Subcutaneous abdominal adipose tissue (tissue), 5 donors: ENCODE data around the gene MDH2.
"Not testable (repeated sequence)": the region's sequence is repeated elsewhere in the genome, so short reads cannot be mapped to it uniquely, and the experiment has no call there.

Source experiments
- H3K27ac ChIP-seq: one replicate; pipeline ENCODE4 v1.7.0; 2013; ENCODE audit warnings: low read depth, mild to moderate bottlenecking, inconsistent platforms, low read length, moderate library complexity
- H3K27me3 ChIP-seq, 5 donors: one replicate each; pipeline ENCODE4 v1.7.0; 2013; ENCODE audit warnings: low read length in 5 of 5, inconsistent platforms in 1 of 5; ENCODE audit not compliant: control insufficient read depth in 5 of 5, insufficient read depth in 4 of 5
- H3K36me3 ChIP-seq, 5 donors: one replicate each; pipeline ENCODE4 v1.7.0; 2013; ENCODE audit warnings: low read length in 5 of 5; ENCODE audit not compliant: control insufficient read depth in 5 of 5, insufficient read depth in 5 of 5
- H3K4me1 ChIP-seq, 5 donors: one replicate each; pipeline ENCODE4 v1.7.0; 2013; ENCODE audit warnings: low read length in 5 of 5, mild to moderate bottlenecking in 3 of 5, moderate library complexity in 1 of 5; ENCODE audit not compliant: control insufficient read depth in 5 of 5, insufficient read depth in 5 of 5
- H3K4me3 ChIP-seq, 5 donors: one replicate each; pipeline ENCODE4 v1.7.0; 2013; ENCODE audit warnings: low read length in 5 of 5, low read depth in 1 of 5
- H3K9ac ChIP-seq, 5 donors: one replicate each; pipeline ENCODE4 v1.7.0; 2013; ENCODE audit warnings: low read length in 5 of 5, mild to moderate bottlenecking in 4 of 5, moderate library complexity in 3 of 5
- H3K9me3 ChIP-seq, 5 donors: one replicate each; pipeline ENCODE4 v1.7.0; 2013; ENCODE audit warnings: low read length in 5 of 5; ENCODE audit not compliant: control insufficient read depth in 5 of 5
- donor health status: healthy.
- donor health status: healthy.
- donor health status: healthy.
- donor health status: healthy.
- donor health status: healthy.

Gene MDH2

DNA sequence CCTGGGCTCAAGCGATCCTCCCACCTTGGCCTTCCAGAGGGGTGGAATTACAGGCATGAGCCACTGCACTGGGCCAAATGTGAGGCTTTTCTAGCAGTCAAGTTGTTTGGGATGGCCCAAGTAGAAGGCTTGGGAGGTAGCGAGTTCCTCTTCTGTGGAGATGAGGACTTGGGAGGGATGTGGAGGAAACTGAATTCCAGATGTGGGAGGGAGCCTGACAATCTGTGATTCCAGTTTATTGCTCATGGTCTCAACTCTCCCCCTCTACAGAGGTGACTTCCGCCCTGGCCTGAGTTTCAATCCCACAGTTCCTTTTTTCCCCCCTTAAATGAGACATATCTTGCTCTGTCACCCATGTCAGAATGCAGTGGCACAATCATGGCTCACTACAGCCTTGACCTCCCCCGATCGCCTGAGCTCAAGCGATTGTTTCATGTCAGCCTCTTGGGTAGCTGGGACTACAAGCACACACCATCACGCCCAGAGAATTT lies 3.5 kb upstream of the MDH2 start:
- Histone ChIP-seq H3K9me3 (no peaks in the 10 kb centered on the region), H3K27ac (no peak overlapping the region), H3K4me3 (no peak overlapping the region), H3K27me3 (no peaks in the 10 kb centered on the region), H3K9ac (peak overlapping the region in 1 of 5 donors; percentile 23), H3K4me1 (peaks cover 1 to 32% (median 20%) of the 10 kb centered on the region in 5 donors), H3K36me3 (peaks cover 0 to 11% (median 3%) of the 10 kb centered on the region in 5 donors)

GRCh38 chr7:76047305-76047810 lies 548 bp upstream of the MDH2 start:
- H3K4me3 ChIP-seq = peak overlapping the region; percentile 81 to 100 (median 98)
- H3K36me3 ChIP-seq = peaks cover 3 to 9% (median 5%) of the 10 kb centered on the region in 5 donors
- H3K9ac ChIP-seq = peak overlapping the region; percentile 85 to 99 (median 94)
- H3K27me3 ChIP-seq = no peaks in the 10 kb centered on the region
- H3K4me1 ChIP-seq = peaks cover 1 to 34% (median 20%) of the 10 kb centered on the region in 5 donors
- H3K9me3 ChIP-seq = no peaks in the 10 kb centered on the region
- H3K27ac ChIP-seq = peak overlapping the region; percentile 88

GRCh38 chr7:76048668-76048988 lies 722 bp downstream of the MDH2 start:
- Histone ChIP-seq H3K4me3 (peak overlapping the region; percentile 81 to 99 (median 96)), H3K27me3 (no peaks in the 10 kb centered on the region), H3K36me3 (peaks cover 3 to 13% (median 8%) of the 10 kb centered on the region in 5 donors), H3K27ac (peak overlapping the region; percentile 88), H3K9me3 (no peaks in the 10 kb centered on the region), H3K4me1 (peaks cover 1 to 34% (median 20%) of the 10 kb centered on the region in 5 donors), H3K9ac (peak overlapping the region; percentile 68 to 99 (median 94))

GRCh38 chr7:76049295-76049694 lies 1.4 kb downstream of the MDH2 start:
- Histone ChIP-seq H3K27ac (no peak overlapping the region), H3K9ac (peak overlapping the region in 1 of 5 donors; percentile 99), H3K36me3 (peaks cover 3 to 18% (median 14%) of the 10 kb centered on the region in 5 donors), H3K9me3 (no peaks in the 10 kb centered on the region), H3K27me3 (no peaks in the 10 kb centered on the region), H3K4me3 (peak overlapping the region in 3 of 5 donors; percentile 81 to 98 (median 96)), H3K4me1 (peaks cover 1 to 37% (median 20%) of the 10 kb centered on the region in 5 donors)

- no peak overlapping the region for H3K9ac ChIP-seq
- peaks cover 1 to 37% (median 20%) of the 10 kb centered on the region in 5 donors for H3K4me1 ChIP-seq
- no peaks in the 10 kb centered on the region for H3K9me3 ChIP-seq
- H3K27me3 ChIP-seq = no peaks in the 10 kb centered on the region
- H3K27ac ChIP-seq = no peak overlapping the region
- no peak overlapping the region for H3K4me3 ChIP-seq
- peaks cover 3 to 30% (median 25%) of the 10 kb centered on the region in 5 donors for H3K36me3 ChIP-seq
These were observed 2.6 kb downstream of the MDH2 start for GRCh38 chr7:76050545-76050944.

DNA sequence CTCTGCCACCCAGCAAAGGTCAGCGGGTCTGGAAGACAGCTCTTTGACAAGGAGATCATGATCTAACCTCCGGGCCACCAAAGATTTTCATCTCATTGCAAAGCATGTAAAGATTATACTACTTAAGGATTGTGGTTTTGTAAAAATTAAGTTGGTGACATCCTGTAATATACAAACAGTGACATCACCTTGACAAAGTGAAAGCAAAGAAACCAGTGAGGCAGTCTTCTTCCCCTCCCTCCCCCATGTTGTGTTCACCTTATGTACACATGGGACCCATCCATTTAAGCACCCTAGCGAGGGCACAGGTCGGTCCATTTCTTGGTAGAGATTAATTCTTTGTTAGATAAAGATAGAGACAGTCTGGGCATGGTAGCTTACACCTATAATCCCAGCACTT lies 3.9 kb downstream of the MDH2 start:
- Histone ChIP-seq H3K9ac (no peak overlapping the region), H3K4me1 (peaks cover 1 to 28% (median 19%) of the 10 kb centered on the region in 5 donors), H3K36me3 (peaks cover 0 to 38% (median 30%) of the 10 kb centered on the region in 5 donors), H3K4me3 (no peak overlapping the region), H3K27me3 (no peaks in the 10 kb centered on the region), H3K27ac (no peak overlapping the region), H3K9me3 (no peaks in the 10 kb centered on the region)

GRCh38 chr7:76052681-76053080 lies 4.8 kb downstream of the MDH2 start:
- peaks cover 0 to 46% (median 38%) of the 10 kb centered on the region in 5 donors for H3K36me3 ChIP-seq

DNA sequence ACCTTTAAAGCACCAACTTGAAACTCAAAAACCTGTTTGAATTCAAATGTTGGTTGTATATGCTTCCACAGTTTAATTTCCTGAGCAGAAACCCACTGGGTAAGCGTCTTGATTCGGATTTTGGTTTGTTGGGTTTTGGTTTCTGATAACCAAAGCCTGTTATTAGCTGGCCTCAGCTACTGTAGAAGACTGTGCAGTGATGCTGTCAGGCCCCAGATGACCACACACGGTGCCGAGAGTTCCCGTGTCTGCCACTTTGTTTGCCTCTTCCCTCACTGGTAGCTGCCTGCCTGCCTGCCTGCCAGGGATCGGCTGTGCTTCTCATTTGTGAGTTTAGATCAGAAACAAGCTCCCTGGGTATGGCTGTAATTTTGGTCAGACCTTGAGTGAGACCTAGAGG lies 5.6 kb downstream of the MDH2 start:
- Histone ChIP-seq H3K4me1 (peaks cover 1 to 22% (median 17%) of the 10 kb centered on the region in 5 donors), H3K27ac (no peak overlapping the region), H3K9me3 (no peaks in the 10 kb centered on the region), H3K36me3 (peaks cover 3 to 54% (median 46%) of the 10 kb centered on the region in 5 donors), H3K4me3 (no peak overlapping the region), H3K27me3 (no peaks in the 10 kb centered on the region), H3K9ac (peak overlapping the region in 2 of 5 donors; percentile 30 to 42)

More at GRCh38 chr7:76052681-76053080, 4.8 kb downstream of the MDH2 start:
- H3K27me3 ChIP-seq, H3K9me3 ChIP-seq, H3K4me3 ChIP-seq, H3K27ac ChIP-seq, H3K9ac ChIP-seq: not testable (repeated sequence)
- peaks cover 1 to 27% (median 20%) of the 10 kb centered on the region in 5 donors for H3K4me1 ChIP-seq

- Histone ChIP-seq H3K4me3 (no peak overlapping the region), H3K9me3 (no peaks in the 10 kb centered on the region), H3K9ac (peak overlapping the region in 2 of 5 donors; percentile 35 to 42), H3K36me3 (peaks cover 4 to 63% (median 55%) of the 10 kb centered on the region in 5 donors), H3K27me3 (no peaks in the 10 kb centered on the region), H3K27ac (no peak overlapping the region), H3K4me1 (peaks cover 0 to 12% (median 8%) of the 10 kb centered on the region in 5 donors)
These were observed 6.5 kb downstream of the MDH2 start for GRCh38 chr7:76054123-76055120.

DNA sequence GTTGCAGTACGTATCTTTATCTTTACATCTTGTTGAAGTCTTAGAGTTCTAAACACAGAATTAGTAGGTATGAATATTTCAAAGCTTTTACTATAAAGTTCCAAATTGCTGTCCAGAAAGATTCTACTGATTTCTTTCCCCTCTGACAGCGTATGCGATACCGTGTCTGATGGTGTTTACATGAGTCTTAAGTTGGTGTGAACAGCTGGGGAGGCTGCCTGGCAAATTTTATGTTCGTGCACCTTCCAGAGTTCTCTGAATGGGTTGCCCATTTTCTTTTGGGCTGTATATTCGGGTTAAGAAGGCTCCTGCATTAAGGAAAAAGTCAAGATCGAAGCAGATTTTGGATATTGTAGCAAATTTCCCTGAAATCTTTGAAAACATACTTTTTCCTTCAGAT lies 8.3 kb downstream of the MDH2 start:
- Histone ChIP-seq H3K27me3 (no peaks in the 10 kb centered on the region), H3K36me3 (peaks cover 4 to 82% (median 71%) of the 10 kb centered on the region in 5 donors), H3K9ac (no peak overlapping the region), H3K4me1 (peaks cover 0 to 21% (median 11%) of the 10 kb centered on the region in 5 donors), H3K9me3 (no peaks in the 10 kb centered on the region), H3K4me3 (no peak overlapping the region), H3K27ac (no peak overlapping the region)
